C4-2B (cell line): Measurements from ENCODE around the gene LPAR2.

ENCODE experiments used
- H3K27ac ChIP-seq: fragments of 450-650 bp; 2 replicates; pipeline ENCODE4 v1.5.1; 2017
- ZFX ChIP-seq: fragments of 450-650 bp; IDR thresholded peaks from 2 replicates; pipeline ENCODE4 v1.6.1; 2017
- TF ChIP-seq, protein P1 (sequence below): fragments of 450-650 bp; conservative IDR thresholded peaks from 2 replicates; pipeline ENCODE4 v1.5.1; 2017; ENCODE audit warnings: mild to moderate bottlenecking

Gene LPAR2

DNA sequence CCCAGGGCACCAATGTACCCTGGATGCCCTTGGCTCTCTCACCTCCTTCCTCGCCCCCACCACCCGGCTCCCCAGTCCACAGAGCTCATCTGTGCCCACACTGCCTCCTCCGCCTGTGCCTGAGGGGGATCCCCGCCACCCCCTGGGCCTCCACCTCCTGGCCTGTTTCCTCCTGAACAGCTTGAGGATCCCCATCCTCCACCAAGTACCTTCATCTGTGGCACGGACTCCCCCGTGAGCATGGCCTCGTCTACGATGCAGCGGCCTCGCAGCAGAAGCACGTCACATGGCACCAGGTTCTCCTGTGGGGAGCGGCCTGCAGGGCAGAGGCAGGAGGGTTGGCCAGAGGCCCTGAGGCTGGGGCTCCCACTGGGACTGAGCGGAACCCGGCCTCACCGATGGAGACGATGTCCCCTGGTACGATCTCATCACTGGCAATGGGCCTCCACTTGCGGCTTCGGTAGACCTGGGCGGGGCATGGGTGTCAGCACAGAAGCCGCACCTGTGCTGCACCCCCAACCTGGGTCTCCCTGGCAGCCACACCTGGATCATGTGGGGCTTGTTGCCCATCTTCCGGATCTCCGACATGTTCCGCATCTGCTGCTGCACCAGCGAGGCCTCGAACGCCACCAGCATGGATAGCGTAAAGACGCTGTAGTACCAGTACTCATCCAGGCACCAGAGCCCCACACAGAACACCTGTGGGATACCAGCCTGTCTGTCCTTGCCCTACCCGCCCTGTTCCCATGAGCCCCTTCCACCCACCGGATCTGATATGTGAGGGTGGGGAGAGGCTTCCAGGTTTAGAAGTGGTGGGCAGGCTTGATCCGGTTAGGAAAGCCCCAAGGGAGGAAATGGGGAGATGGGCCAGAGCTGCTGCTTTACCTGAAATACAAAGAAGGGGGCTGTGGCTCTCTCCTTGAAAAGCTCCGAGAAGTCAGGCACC, 28.7 kb upstream of the LPAR2 start:
- H3K27ac ChIP-seq, result no peak overlapping the region

DNA sequence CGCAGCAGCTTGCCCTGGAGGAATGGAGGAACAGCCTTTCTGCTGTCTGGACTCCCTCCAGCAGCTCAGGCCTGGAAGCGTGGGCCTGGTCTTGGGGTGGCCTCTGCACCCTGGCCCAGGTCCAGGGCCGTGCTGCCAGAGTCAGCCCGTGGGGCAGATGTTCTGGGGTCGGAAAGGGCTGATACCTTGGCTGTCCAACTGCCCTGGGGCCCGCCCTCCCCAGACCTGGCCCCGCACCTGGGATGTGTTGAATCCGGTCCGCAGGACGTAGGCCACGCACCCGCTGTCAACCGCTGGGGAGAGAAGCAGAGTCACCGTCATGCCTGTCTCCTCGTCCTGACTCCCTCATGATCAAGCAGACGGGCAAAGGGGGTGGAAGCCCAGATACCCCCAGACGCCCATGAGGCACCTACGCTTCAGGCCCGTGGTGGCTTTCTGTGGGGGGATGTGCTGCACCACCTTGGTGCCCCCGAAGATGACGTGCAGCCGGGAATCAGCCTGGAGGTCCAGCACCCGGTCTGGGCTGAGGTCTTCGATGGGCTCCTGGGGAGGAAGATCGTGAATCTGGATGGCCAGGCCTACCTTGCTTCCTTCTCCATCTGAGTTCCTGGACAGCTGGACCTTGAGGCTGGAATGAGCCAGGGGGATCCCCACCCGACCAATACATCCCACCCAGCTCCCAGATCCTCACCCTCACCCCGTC, 27.8 kb upstream of the LPAR2 start:
- no peak for TF ChIP-seq ZFX
- TF ChIP-seq, protein P1, sequence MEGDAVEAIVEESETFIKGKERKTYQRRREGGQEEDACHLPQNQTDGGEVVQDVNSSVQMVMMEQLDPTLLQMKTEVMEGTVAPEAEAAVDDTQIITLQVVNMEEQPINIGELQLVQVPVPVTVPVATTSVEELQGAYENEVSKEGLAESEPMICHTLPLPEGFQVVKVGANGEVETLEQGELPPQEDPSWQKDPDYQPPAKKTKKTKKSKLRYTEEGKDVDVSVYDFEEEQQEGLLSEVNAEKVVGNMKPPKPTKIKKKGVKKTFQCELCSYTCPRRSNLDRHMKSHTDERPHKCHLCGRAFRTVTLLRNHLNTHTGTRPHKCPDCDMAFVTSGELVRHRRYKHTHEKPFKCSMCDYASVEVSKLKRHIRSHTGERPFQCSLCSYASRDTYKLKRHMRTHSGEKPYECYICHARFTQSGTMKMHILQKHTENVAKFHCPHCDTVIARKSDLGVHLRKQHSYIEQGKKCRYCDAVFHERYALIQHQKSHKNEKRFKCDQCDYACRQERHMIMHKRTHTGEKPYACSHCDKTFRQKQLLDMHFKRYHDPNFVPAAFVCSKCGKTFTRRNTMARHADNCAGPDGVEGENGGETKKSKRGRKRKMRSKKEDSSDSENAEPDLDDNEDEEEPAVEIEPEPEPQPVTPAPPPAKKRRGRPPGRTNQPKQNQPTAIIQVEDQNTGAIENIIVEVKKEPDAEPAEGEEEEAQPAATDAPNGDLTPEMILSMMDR, result no peak
- H3K27ac ChIP-seq, result no peak overlapping the region

More for the DNA sequence above, 28.7 kb upstream of the LPAR2 start:
- TF ChIP-seq ZFX, result no peak
- TF ChIP-seq, protein P1, result no peak

DNA sequence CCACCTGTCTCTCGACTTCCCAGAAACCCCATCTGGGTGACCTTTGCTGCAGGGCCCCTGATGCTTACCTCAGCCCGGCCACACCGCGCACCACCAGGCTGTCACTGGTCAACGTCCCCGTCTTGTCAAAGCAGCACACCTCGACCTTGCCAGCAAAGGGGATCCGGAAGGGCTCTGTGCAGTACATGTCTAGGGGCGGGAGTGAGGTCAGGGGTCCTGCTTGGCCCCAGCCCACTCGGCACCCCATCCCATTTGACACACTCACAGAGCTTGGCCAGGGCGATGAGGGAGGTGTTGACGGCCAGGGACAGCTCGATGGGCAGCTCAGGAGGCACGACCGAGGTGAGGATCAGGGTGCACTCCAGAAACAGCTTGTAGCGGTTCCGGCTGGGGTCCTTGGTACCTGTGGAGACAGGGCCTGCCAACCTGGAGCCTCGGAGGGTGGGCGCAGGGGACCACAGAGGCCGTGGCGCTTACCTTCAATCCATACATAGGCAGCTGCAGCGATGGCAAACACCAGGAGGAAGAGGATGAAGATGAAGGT, 27.1 kb upstream of the LPAR2 start:
- H3K27ac ChIP-seq, result no peak overlapping the region
- TF ChIP-seq, protein P1, result no peak
- TF ChIP-seq ZFX, result no peak

DNA sequence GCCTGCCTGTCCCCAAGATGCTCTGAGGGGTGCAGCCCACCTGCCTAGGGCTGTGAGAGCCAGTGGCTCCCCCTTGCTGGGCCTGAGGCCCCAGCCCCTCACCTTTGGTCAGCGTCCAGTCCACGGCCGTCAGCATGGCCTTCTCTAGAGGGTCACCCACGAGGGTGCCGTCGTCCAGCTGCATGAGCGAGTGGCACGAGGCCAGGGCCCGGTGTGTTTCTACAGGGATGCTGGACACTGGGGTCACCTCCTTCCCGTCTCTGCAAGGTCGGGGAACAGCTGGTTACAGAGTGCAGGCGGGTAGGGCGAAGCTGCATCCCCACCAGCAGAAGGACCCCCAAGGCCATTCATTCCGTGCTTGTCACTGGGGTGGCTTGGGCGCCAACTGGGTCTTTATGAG, 26.4 kb upstream of the LPAR2 start:
- H3K27ac ChIP-seq, result no peak overlapping the region

DNA sequence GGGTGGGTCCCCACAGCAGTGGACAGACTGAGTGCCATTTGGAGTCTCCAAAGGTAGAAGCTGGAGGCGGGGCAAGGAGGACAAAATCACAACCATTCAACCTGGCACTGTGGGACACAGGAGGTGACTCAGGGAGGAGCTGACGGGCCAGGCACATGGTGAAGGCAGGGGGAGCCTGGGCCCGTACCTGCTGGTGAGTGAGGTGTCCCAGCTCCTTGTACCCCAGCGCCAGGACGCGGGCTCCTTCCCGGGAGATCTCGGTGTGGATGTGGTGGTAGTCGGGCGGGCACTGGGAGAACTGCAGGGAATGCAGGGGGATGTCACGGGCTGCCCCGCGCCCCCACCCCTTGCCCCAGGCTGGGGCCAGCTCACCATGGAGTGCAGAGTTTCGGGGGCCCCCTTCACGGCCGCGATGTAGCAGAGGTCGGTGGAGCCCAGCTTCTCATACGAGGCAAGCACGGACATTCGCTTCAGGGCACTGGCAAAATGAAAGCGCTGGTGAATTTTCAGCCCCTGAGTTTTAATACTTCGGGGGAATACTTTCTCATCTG, 25.7 kb upstream of the LPAR2 start:
- H3K27ac ChIP-seq, result no peak overlapping the region
- TF ChIP-seq, protein P1, result no peak
- TF ChIP-seq ZFX, result no peak

More for the DNA sequence above, 26.4 kb upstream of the LPAR2 start:
- TF ChIP-seq, protein P1, result no peak
- TF ChIP-seq ZFX, result no peak

DNA sequence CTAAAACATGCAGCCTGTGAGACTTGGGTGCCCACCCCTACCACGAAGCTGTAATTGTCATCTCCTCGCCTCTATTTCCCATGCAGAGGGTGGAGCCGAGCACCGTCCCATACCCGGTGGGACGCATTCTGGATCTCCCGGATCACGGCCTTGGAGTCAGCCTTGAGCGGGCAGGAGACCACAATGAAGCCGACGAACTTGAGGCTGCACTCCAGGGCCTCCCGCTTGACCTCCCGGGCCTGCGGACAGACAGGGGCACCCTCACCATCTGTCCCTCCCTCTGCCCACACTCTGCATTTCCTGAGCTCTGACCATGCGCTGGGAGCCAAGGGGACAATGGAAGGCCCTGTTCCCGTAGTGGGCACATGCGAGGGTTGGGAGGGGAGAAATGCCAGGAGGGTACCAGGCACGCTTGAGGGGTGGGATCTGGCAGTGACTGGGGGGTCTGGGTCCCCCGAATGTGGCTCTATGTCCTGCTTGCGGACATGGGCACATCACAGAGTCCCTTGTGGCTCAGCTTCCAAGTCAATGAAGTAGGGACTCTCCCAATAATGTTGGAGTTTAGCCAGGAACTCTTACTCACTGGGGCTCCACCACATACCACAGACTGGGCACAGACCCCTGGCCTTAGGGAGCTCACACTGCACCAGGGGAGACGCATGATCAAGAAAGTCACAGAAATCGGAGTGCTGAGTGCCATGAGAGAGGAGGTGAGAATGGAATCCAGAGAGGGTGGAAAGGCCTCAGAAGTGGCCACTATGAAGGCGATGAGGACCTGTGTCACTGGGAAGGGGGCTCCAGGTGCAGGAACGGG, 24.7 kb upstream of the LPAR2 start:
- TF ChIP-seq, protein P1, result no peak
- no peak for TF ChIP-seq ZFX
- no peak overlapping the region for H3K27ac ChIP-seq
